Uterus (tissue), 2 donors: Measurements from ENCODE around the gene ATP5F1A.
"Not testable (repeated sequence)": the region's sequence is repeated elsewhere in the genome, so short reads cannot be mapped to it uniquely, and the experiment has no call there.

Experiments used
- CTCF ChIP-seq, 4 experiments: fragments of 200-600 bp in 2 of 4; fragments of 450-650 bp in 2 of 4; sonication (generic) in 2 of 4; IDR thresholded peaks; one replicate each; pipeline ENCODE4 v1.5.1; 2016 to 2019; ENCODE audit warnings: antibody characterized with exemption in 4 of 4, mild to moderate bottlenecking in 2 of 4, moderate library complexity in 1 of 4
- POLR2A ChIP-seq, 2 donors: fragments of 450-650 bp; IDR thresholded peaks; one replicate each; pipeline ENCODE4 v1.6.1; 2016; ENCODE audit warnings: antibody characterized with exemption in 2 of 2, mild to moderate bottlenecking in 1 of 2, moderate library complexity in 1 of 2

DNA sequence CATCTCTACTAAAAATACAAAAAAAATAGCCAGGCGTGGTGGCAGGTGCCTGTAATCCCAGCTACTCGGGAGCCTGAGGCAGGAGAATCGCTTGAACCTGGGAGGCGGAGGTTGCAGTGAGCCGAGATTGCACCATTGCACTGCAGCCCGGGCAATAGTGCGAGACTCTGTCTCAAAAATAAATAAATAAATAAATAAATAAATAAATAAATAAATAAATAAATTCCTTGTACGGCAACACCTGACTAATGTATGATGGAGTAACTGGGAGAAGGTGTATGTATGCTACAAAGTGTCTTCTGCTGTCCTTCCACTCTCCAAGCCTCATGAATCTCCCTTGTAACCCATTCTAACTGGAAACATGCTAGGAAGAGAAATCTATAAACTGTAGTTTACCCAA is 32.5 kb upstream of the ATP5F1A start:
- TF ChIP-seq POLR2A, CTCF (IDR thresholded peaks at IDR 0.05): not testable (repeated sequence)
